Activated B cell treated with CpG ODN at 0.5 μM for 24 hours (primary cell): ENCODE results near the gene PIP5K1B. TPM values are rescaled to one million over a fixed set of nuclear protein-coding genes. Genes with fewer than 3 reads are reported as not detected.

Experiments
- ATAC-seq: fragments of 200-7000 bp; cut with Tn5 transposase; one replicate; pipeline ENCODE4 v1.10.0; 2021; ENCODE audit warnings: low read depth, mild to moderate bottlenecking, moderate library complexity
- CTCF ChIA-PET: fragments of 350-600 bp; sonication (Branson Sonifier 250); formaldehyde crosslinking; loops from one replicate; lab custom pipeline; 2021; ENCODE audit warnings: antibody characterized with exemption; lab: Charles Lee
- POLR2A ChIA-PET: fragments of 350-600 bp; sonication (Branson Sonifier 250); formaldehyde crosslinking; loops from one replicate; lab custom pipeline; 2021; ENCODE audit warnings: antibody characterized with exemption; lab: Charles Lee
- DNase-seq: peaks from one replicate; pipeline ENCODE4 v3.0.0; 2022
- H3K27ac Mint-ChIP-seq: one replicate; pipeline ENCODE4 v1.8.0; 2020; ENCODE audit warnings: mixed read lengths
- H3K27me3 Mint-ChIP-seq: one replicate; pipeline ENCODE4 v1.8.0; 2021; ENCODE audit warnings: mixed read lengths
- H3K36me3 Mint-ChIP-seq: one replicate; pipeline ENCODE4 v1.8.0; 2021; ENCODE audit warnings: low read depth, mixed read lengths
- H3K4me1 Mint-ChIP-seq: one replicate; pipeline ENCODE4 v1.8.0; 2021; ENCODE audit warnings: mixed read lengths
- H3K4me3 Mint-ChIP-seq: one replicate; pipeline ENCODE4 v1.8.0; 2020; ENCODE audit warnings: mild to moderate bottlenecking, mixed read lengths
- H3K9me3 Mint-ChIP-seq: one replicate; pipeline ENCODE4 v1.8.0; 2020; ENCODE audit warnings: mixed read lengths
- intact Hi-C: fragments of 100-400 bp; cut with micrococcal nuclease; formaldehyde crosslinking; loops from one replicate; pipeline ENCODE4 v1.15.1; 2024
- total RNA-seq: library from RNA; stranded (reverse); gene quantifications from 2 replicates; pipeline ENCODE4 v1.2.3, GENCODE V29; 2022
- TF ChIP-seq, protein P1 (sequence below): fragments of 200-600 bp; IDR thresholded peaks from one replicate; pipeline ENCODE4 v1.8.0; 2022; ENCODE audit warnings: antibody characterized with exemption, mild to moderate bottlenecking

PIP5K1B gene
- total RNA-seq, 1 donor from 2014 or later = 22.0 TPM

GRCh38 chr9:68706363-68707201 lies 1.5 kb downstream of the PIP5K1B start:
- TF ChIP-seq, protein P1, sequence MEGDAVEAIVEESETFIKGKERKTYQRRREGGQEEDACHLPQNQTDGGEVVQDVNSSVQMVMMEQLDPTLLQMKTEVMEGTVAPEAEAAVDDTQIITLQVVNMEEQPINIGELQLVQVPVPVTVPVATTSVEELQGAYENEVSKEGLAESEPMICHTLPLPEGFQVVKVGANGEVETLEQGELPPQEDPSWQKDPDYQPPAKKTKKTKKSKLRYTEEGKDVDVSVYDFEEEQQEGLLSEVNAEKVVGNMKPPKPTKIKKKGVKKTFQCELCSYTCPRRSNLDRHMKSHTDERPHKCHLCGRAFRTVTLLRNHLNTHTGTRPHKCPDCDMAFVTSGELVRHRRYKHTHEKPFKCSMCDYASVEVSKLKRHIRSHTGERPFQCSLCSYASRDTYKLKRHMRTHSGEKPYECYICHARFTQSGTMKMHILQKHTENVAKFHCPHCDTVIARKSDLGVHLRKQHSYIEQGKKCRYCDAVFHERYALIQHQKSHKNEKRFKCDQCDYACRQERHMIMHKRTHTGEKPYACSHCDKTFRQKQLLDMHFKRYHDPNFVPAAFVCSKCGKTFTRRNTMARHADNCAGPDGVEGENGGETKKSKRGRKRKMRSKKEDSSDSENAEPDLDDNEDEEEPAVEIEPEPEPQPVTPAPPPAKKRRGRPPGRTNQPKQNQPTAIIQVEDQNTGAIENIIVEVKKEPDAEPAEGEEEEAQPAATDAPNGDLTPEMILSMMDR = no peak
- Mint-ChIP-seq H3K4me3 (peak overlapping the region; percentile 97), H3K4me1 (peaks cover 63% of the 10 kb centered on the region), H3K36me3 (peaks cover 13% of the 10 kb centered on the region), H3K27me3 (no peaks in the 10 kb centered on the region), H3K9me3 (no peaks in the 10 kb centered on the region), H3K27ac (peak overlapping the region; percentile 82)
- intact Hi-C loops = loop anchor here (1.0 to 5.0 kb wide), 3 partner anchors 74 to 1711 kb away; partner anchors contain the start of gene FXN
- DNase-seq = no peak
- ATAC-seq = peak; percentile 18
- POLR2A ChIA-PET = interaction anchor here (0.6 to 2.8 kb wide), 5 partner anchors 73 to 100 kb away, joined by 3 to 20 read pairs (median 5); a partner anchor contains a TSS
- CTCF ChIA-PET = interaction anchor here (0.9 to 1.6 kb wide), 3 partner anchors 21 to 293 kb away, joined by 4 to 5 read pairs (median 4); no protein-coding TSS in a partner anchor

- POLR2A ChIA-PET = interaction anchor here (1.6 to 2.8 kb wide), 2 partner anchors 68 to 72 kb away, joined by 5 to 20 read pairs; a partner anchor contains a TSS
- H3K36me3 Mint-ChIP-seq = peaks cover 18% of the 10 kb centered on the region
- no peaks in the 10 kb centered on the region for H3K9me3 Mint-ChIP-seq
- peak overlapping the region; percentile 97 for H3K4me3 Mint-ChIP-seq
- TF ChIP-seq, protein P1 = no peak
- intact Hi-C loops = loop anchor here (5.0 kb wide), 2 partner anchors 329 to 1709 kb away; partner anchors contain the start of gene FXN
- no peak for ATAC-seq
- CTCF ChIA-PET = interaction anchor here (0.9 to 1.4 kb wide), 4 partner anchors 22 to 121 kb away, joined by 3 to 5 read pairs (median 4); a partner anchor contains a TSS
- H3K27me3 Mint-ChIP-seq = no peaks in the 10 kb centered on the region
- H3K4me1 Mint-ChIP-seq = peaks cover 68% of the 10 kb centered on the region
- no peak for DNase-seq
- H3K27ac Mint-ChIP-seq = peak overlapping the region; percentile 59
These were observed 2.9 kb downstream of the PIP5K1B start for GRCh38 chr9:68707801-68708488.

GRCh38 chr9:68708513-68708912 lies 3.5 kb downstream of the PIP5K1B start:
- POLR2A ChIA-PET = interaction anchor here (1.6 to 2.8 kb wide), 2 partner anchors 68 to 71 kb away, joined by 5 to 20 read pairs; a partner anchor contains a TSS
- peak overlapping the region; percentile 97 for H3K4me3 Mint-ChIP-seq

GRCh38 chr9:68709291-68710110 lies 4.5 kb downstream of the PIP5K1B start:
- Mint-ChIP-seq H3K36me3 (peaks cover 25% of the 10 kb centered on the region), H3K4me3 (peak overlapping the region; percentile 35), H3K27ac (peak overlapping the region; percentile 59), H3K27me3 (no peaks in the 10 kb centered on the region), H3K4me1 (peaks cover 65% of the 10 kb centered on the region), H3K9me3 (no peaks in the 10 kb centered on the region)
- DNase-seq (no peak), ATAC-seq (no peak)
- intact Hi-C loops = loop anchor here (1.0 to 5.0 kb wide), 3 partner anchors 12 to 1708 kb away; partner anchors contain the start of gene FXN
- ChIA-PET POLR2A (interaction anchor here (1.6 kb wide), 1 partner anchor 69 kb away, joined by 5 read pairs; no protein-coding TSS in a partner anchor), CTCF (interaction anchor here (0.7 kb wide), 1 partner anchor 175 kb away, joined by 3 read pairs; no protein-coding TSS in a partner anchor)
- TF ChIP-seq, protein P1 = no peak

More at GRCh38 chr9:68708513-68708912, 3.5 kb downstream of the PIP5K1B start:
- intact Hi-C loops = loop anchor here (5.0 kb wide), 2 partner anchors 329 to 1709 kb away; partner anchors contain the start of gene FXN
- CTCF ChIA-PET = interaction anchor here (0.9 to 1.4 kb wide), 4 partner anchors 23 to 122 kb away, joined by 3 to 5 read pairs (median 4); a partner anchor contains a TSS
- Mint-ChIP-seq H3K9me3 (no peaks in the 10 kb centered on the region), H3K27me3 (no peaks in the 10 kb centered on the region), H3K27ac (peak overlapping the region; percentile 59), H3K4me1 (peaks cover 68% of the 10 kb centered on the region), H3K36me3 (peaks cover 18% of the 10 kb centered on the region)
- TF ChIP-seq, protein P1 = no peak
- DNase-seq (no peak), ATAC-seq (no peak)
